GM21529 (cell line): ENCODE measurements around the gene ZBTB16.

Experiments used
- ATAC-seq: cut with Tn5 transposase; IDR thresholded peaks from one replicate; pipeline ENCODE4 v1.9.1; 2021; ENCODE audit not compliant: unreplicated experiment

ZBTB16 gene

GRCh38 chr11:114147375-114148012 lies 88.0 kb downstream of the ZBTB16 start:
- ATAC-seq: no peak

- no peak for ATAC-seq
These were observed 88.5 kb downstream of the ZBTB16 start for GRCh38 chr11:114148013-114148382.

- no peak for ATAC-seq
These were observed 90.3 kb downstream of the ZBTB16 start for GRCh38 chr11:114149689-114150407.

GRCh38 chr11:114150671-114151070 lies 91.2 kb downstream of the ZBTB16 start:
- no peak for ATAC-seq

- no peak for ATAC-seq
These were observed 92.1 kb downstream of the ZBTB16 start for GRCh38 chr11:114151631-114152030.

GRCh38 chr11:114152162-114152561 lies 92.7 kb downstream of the ZBTB16 start:
- no peak for ATAC-seq

GRCh38 chr11:114152785-114153184 lies 93.3 kb downstream of the ZBTB16 start:
- no peak for ATAC-seq

GRCh38 chr11:114153224-114153623 lies 93.7 kb downstream of the ZBTB16 start:
- ATAC-seq: no peak

GRCh38 chr11:114154271-114155047 lies 94.9 kb downstream of the ZBTB16 start:
- no peak for ATAC-seq

- no peak for ATAC-seq
These were observed 95.6 kb downstream of the ZBTB16 start for GRCh38 chr11:114155116-114155515.

- no peak for ATAC-seq
These were observed 96.6 kb downstream of the ZBTB16 start for GRCh38 chr11:114156131-114156581.

GRCh38 chr11:114156782-114157181 lies 97.3 kb downstream of the ZBTB16 start:
- ATAC-seq: no peak

GRCh38 chr11:114157476-114158050 lies 98.1 kb downstream of the ZBTB16 start:
- no peak for ATAC-seq

- no peak for ATAC-seq
These were observed 98.9 kb downstream of the ZBTB16 start for GRCh38 chr11:114158421-114158820.

- ATAC-seq: no peak
These were observed 99.4 kb downstream of the ZBTB16 start for GRCh38 chr11:114158886-114159285.

GRCh38 chr11:114159320-114159719 lies 99.8 kb downstream of the ZBTB16 start:
- no peak for ATAC-seq

GRCh38 chr11:114159802-114160632 lies 100.5 kb downstream of the ZBTB16 start:
- no peak for ATAC-seq

GRCh38 chr11:114160894-114161293 lies 101.4 kb downstream of the ZBTB16 start:
- no peak for ATAC-seq

GRCh38 chr11:114161486-114162250 lies 102.2 kb downstream of the ZBTB16 start:
- ATAC-seq: no peak

- no peak for ATAC-seq
These were observed 103.2 kb downstream of the ZBTB16 start for GRCh38 chr11:114162719-114163123.
